ENCODE results near the gene DNAL4. TPM values are rescaled to one million over a fixed set of nuclear protein-coding genes. Genes with fewer than 3 reads are reported as not detected.

Gene DNAL4
- total RNA-seq, 1 experiment from 2014 or later = 8.3 TPM

- Histone ChIP-seq H4K91ac (ENCODE audit: insufficient read length, low read depth, low read length) (no peak overlapping the region), H2AFZ (ENCODE audit: low read length) (no peak overlapping the region), H3K9me3 (ENCODE audit: control insufficient read depth, low read depth, low read length) (no peaks in the 10 kb centered on the region), H4K8ac (replicated peaks; ENCODE audit: insufficient read length, low read depth, low read length) (no peak overlapping the region), H2BK15ac (ENCODE audit: low read depth, low read length) (no peak overlapping the region), H3K4me1 (ENCODE audit: insufficient read depth, low read length) (peaks cover 8% of the 10 kb centered on the region; the same call in 1 of the 2 replicates), H3K4ac (ENCODE audit: low read depth, low read length) (no peak overlapping the region), H3K79me2 (ENCODE audit: insufficient read depth, low read length) (peaks cover 1% of the 10 kb centered on the region; the same call in 1 of the 2 replicates), H3K9ac (ENCODE audit: extremely low read depth, insufficient read length, low read length) (no peak overlapping the region), H3K18ac (ENCODE audit: insufficient read length, low read depth, low read length) (no peak overlapping the region), H2BK12ac (ENCODE audit: insufficient read length, low read depth, low read length) (no peak overlapping the region), H3K14ac (ENCODE audit: insufficient read depth, low read length) (no peak overlapping the region), H2BK5ac (ENCODE audit: insufficient read length, low read length) (no peak overlapping the region), H3K79me1 (ENCODE audit: insufficient read depth, low read depth, low read length, poor library complexity, severe bottlenecking) (no peaks in the 10 kb centered on the region), H2BK120ac (ENCODE audit: low read depth, low read length, poor library complexity, severe bottlenecking) (no peak overlapping the region), H2AK5ac (ENCODE audit: insufficient read length, low read length) (no peak overlapping the region), H3T11ph (ENCODE audit: low read length) (no peak overlapping the region), H3K27ac (ENCODE audit: insufficient read length, low read depth, low read length) (no peak overlapping the region), H3K23me2 (ENCODE audit: insufficient read length, low read depth, low read length, poor library complexity, severe bottlenecking) (no peaks in the 10 kb centered on the region), H3K4me2 (ENCODE audit: insufficient read depth, insufficient read length, low read length) (no peak overlapping the region), H4K20me1 (ENCODE audit: control insufficient read depth, insufficient read depth, insufficient read length) (no peaks in the 10 kb centered on the region), H3K56ac (ENCODE audit: insufficient read length, low read depth, low read length) (no peak overlapping the region), H4K5ac (ENCODE audit: insufficient read length, low read depth, low read length) (no peak overlapping the region), H3K27me3 (ENCODE audit: insufficient read depth, low read length) (no peaks in the 10 kb centered on the region), H2BK20ac (ENCODE audit: low read depth, low read length, poor library complexity, severe bottlenecking) (no peak overlapping the region), H3K23ac (ENCODE audit: insufficient read length, low read depth, low read length) (no peak overlapping the region)
- TF ChIP-seq, protein P1, sequence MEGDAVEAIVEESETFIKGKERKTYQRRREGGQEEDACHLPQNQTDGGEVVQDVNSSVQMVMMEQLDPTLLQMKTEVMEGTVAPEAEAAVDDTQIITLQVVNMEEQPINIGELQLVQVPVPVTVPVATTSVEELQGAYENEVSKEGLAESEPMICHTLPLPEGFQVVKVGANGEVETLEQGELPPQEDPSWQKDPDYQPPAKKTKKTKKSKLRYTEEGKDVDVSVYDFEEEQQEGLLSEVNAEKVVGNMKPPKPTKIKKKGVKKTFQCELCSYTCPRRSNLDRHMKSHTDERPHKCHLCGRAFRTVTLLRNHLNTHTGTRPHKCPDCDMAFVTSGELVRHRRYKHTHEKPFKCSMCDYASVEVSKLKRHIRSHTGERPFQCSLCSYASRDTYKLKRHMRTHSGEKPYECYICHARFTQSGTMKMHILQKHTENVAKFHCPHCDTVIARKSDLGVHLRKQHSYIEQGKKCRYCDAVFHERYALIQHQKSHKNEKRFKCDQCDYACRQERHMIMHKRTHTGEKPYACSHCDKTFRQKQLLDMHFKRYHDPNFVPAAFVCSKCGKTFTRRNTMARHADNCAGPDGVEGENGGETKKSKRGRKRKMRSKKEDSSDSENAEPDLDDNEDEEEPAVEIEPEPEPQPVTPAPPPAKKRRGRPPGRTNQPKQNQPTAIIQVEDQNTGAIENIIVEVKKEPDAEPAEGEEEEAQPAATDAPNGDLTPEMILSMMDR (conservative IDR thresholded peaks at IDR 0.05) = no peak
- no CpG with 5 or more reads among the region's 16 CpGs for WGBS (ENCODE audit: extremely low coverage, insufficient read length, low lambda C conversion rate)
- H3K36me3 Mint-ChIP-seq (ENCODE audit: insufficient read depth in 1 of 3, low read depth in 3 of 3) = no peaks in the 10 kb centered on the region
- no peak for DNase-seq
- no peaks in the 10 kb centered on the region for H3K9me3 Mint-ChIP-seq
- peaks cover 38 to 39% of the 10 kb centered on the region in 2 experiments for H3K4me1 Mint-ChIP-seq
- H3K27ac Mint-ChIP-seq = no peak overlapping the region; a peak in 1 of 7 replicates
- peaks cover 6% of the 10 kb centered on the region for H3K27me3 Mint-ChIP-seq (ENCODE audit: low read depth)
- H3K4me3 Mint-ChIP-seq = no peak overlapping the region
Observed at GRCh38 chr22:38831166-38831945, 37.4 kb upstream of the DNAL4 start.
